GM20000 (cell line): Measurements from ENCODE around the gene CNPPD1.
"Not testable (repeated sequence)": the region's sequence is repeated elsewhere in the genome, so short reads cannot be mapped to it uniquely, and the experiment has no call there.

ENCODE experiments used
- DNase-seq: peaks from one replicate; pipeline ENCODE4 v3.0.0; 2012; ENCODE audit warnings: low spot score
- CTCF ChIP-seq: IDR thresholded peaks from 2 replicates; pipeline ENCODE4 v1.5.1; 2012; ENCODE audit warnings: mild to moderate bottlenecking, control low read depth; ENCODE audit errors: extremely low read depth, missing control alignments

CNPPD1 gene

GRCh38 chr2:219207134-219207883 is 30.6 kb upstream of the CNPPD1 start:
- DNase-seq = no peak
- TF ChIP-seq CTCF = no peak

DNA sequence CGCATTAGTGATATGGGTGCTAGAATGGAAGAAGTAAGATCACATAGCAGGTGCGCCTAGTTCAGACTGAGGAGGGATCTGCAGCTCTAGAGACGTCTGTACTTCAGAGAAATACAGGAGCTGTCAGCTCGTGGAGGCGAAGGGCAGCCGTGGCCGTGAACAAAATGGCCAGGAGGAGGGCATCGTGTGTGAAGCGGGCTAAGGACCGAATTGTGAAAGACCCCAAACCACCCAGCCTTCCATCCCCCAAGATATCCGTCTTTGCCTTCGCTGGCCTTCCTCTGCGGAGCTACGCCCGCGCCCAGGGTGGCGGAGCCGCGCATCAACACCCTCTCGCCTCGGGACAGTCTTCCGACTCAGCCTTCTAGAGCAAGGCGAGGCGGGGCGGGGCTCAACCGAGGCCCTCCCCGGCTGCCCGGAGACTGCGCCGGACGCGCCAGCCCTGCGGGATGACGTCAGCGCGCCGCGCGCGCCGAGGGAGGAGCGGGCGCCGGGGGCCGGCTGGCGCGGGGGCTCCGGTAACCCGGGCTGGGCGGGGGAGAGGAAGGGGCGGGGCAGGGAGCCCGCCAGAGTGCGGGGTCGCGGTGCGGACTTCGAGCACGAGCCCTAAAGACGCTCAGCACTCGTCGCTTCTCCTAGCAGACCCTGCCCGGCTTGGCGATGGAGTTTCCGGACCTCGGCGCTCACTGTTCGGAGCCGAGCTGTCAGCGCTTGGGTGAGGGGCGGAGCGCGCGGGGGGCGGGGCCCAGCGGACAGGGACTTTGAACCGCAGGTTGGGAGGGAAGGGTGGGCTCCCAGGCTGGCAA is 29.8 kb upstream of the CNPPD1 start, which contains the start of gene ZFAND2B:
Gene ZFAND2B (plus strand): TSS at position 455 of the 806 bp plus-strand sequence. CDS start 206 bp downstream, at position 661.
- DNase-seq = peak; percentile 100
- TF ChIP-seq CTCF = no peak

DNA sequence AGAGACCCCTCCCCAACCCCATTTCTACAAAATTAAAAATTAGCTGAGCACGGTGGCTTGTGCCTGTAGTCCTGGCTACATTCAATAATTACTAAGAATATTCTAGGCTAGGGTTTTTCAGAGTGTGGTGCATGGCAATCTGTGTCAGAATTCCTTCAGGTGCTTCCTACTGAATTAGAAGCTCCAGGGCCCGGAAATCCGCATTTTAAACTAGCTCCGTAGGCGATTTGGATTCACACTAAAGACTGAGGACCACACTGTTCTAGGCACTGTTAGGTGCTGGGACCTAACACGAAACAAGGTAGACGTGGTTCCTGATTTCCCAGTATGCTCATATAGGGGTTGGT is 29.2 kb upstream of the CNPPD1 start:
- TF ChIP-seq CTCF = no peak
- no peak for DNase-seq

- no peak for TF ChIP-seq CTCF
- no peak for DNase-seq
Observed at GRCh38 chr2:219205165-219205538, 28.4 kb upstream of the CNPPD1 start.

GRCh38 chr2:219204425-219205164 is 27.9 kb upstream of the CNPPD1 start:
- TF ChIP-seq CTCF = no peak
- DNase-seq = no peak

DNA sequence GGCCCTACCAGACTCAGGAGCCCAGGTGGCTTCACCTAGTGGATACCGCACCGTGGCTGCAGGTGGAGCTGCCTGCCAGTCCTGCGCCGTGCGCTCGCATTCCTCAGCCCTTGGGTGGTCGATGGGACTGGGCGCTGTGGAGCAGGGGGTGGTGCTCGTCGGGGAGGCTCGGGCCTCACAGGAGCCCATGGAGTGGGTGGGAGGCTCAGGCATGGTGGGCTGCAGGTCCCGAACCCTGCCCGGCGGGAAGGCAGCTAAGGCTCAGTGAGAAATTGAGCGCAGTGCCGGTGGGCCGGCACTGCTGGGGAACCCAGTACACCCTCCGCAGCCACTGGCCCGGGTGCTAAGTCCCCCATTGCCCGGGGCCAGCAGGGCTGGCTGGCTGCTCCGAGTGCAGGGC is 24.6 kb upstream of the CNPPD1 start:
- not testable (repeated sequence) for DNase-seq

- not testable (repeated sequence) for DNase-seq
Observed at GRCh38 chr2:219200502-219201326, 24.0 kb upstream of the CNPPD1 start.
